Amniotic stem cell (primary cell): ENCODE data around the gene SLC15A1.

ENCODE experiments used
- DNase-seq: peaks from one replicate; lab custom pipeline; 2025; lab: John Stamatoyannopoulos, UW

Gene SLC15A1

GRCh38 chr13:98752467-98753290, at the start of gene SLC15A1:
SLC15A1 (minus strand) TSS chr13:98752672; CDS start chr13:98752598, 74 bp downstream.
- no peak for DNase-seq

GRCh38 chr13:98801626-98802418, 49.4 kb upstream of the SLC15A1 start:
- no peak for DNase-seq

GRCh38 chr13:98800078-98800477, 47.6 kb upstream of the SLC15A1 start:
- no peak for DNase-seq

- no peak for DNase-seq
These were observed 46.6 kb upstream of the SLC15A1 start for GRCh38 chr13:98798849-98799645.

- no peak for DNase-seq
These were observed 45.0 kb upstream of the SLC15A1 start for GRCh38 chr13:98797456-98797855.

GRCh38 chr13:98796798-98797197, 44.3 kb upstream of the SLC15A1 start:
- DNase-seq = no peak

- no peak for DNase-seq
These were observed 43.7 kb upstream of the SLC15A1 start for GRCh38 chr13:98796191-98796590.

GRCh38 chr13:98795220-98795619, 42.7 kb upstream of the SLC15A1 start:
- no peak for DNase-seq

GRCh38 chr13:98794498-98794897, 42.0 kb upstream of the SLC15A1 start:
- no peak for DNase-seq

- no peak for DNase-seq
These were observed 40.5 kb upstream of the SLC15A1 start for GRCh38 chr13:98792785-98793495.

- no peak for DNase-seq
These were observed 39.8 kb upstream of the SLC15A1 start for GRCh38 chr13:98792321-98792720.

GRCh38 chr13:98791611-98792010, 39.1 kb upstream of the SLC15A1 start:
- no peak for DNase-seq

- DNase-seq = no peak
These were observed 35.5 kb upstream of the SLC15A1 start for GRCh38 chr13:98787996-98788395.

- no peak for DNase-seq
These were observed 34.7 kb upstream of the SLC15A1 start for GRCh38 chr13:98787173-98787572.

GRCh38 chr13:98786023-98786422, 33.6 kb upstream of the SLC15A1 start:
- DNase-seq = no peak

GRCh38 chr13:98785405-98785804, 32.9 kb upstream of the SLC15A1 start:
- no peak for DNase-seq

- no peak for DNase-seq
These were observed 32.2 kb upstream of the SLC15A1 start for GRCh38 chr13:98784666-98785065.

GRCh38 chr13:98783856-98784478, 31.5 kb upstream of the SLC15A1 start:
- no peak for DNase-seq

GRCh38 chr13:98782654-98783053, 30.2 kb upstream of the SLC15A1 start:
- no peak for DNase-seq

- DNase-seq = no peak
These were observed 29.4 kb upstream of the SLC15A1 start for GRCh38 chr13:98781905-98782304.

- no peak for DNase-seq
These were observed 29.0 kb upstream of the SLC15A1 start for GRCh38 chr13:98781470-98781869.
